NOMO-1 treated with DMSO at 0.1 percent for 48 hours (cell line): ENCODE results near the gene UBE2V1.
"Not testable (repeated sequence)": the region's sequence is repeated elsewhere in the genome, so short reads cannot be mapped to it uniquely, and the experiment has no call there.

Source experiments
- DNase-seq: peaks from one replicate; lab custom pipeline; 2025; ENCODE audit not compliant: unreplicated experiment; lab: John Stamatoyannopoulos, UW

Gene UBE2V1

GRCh38 chr20:50112512-50113419 lies at the start of gene UBE2V1:
Gene UBE2V1 (minus strand): TSS chr20:50113150. CDS start chr20:50113128, 22 bp downstream.
- DNase-seq, result peak; percentile 79

- not testable (repeated sequence) for DNase-seq
Observed at GRCh38 chr20:50161494-50161893, 48.5 kb upstream of the UBE2V1 start.

- peak; percentile 87 for DNase-seq
Observed at GRCh38 chr20:50153500-50154377, 40.8 kb upstream of the UBE2V1 start, which contains the start of gene PEDS1. Gene PEDS1 (minus strand): TSS chr20:50153723. CDS start chr20:50153637, 86 bp downstream.

- DNase-seq, result no peak
Observed at GRCh38 chr20:50153153-50153499, 40.2 kb upstream of the UBE2V1 start.

- no peak for DNase-seq
Observed at GRCh38 chr20:50152394-50153152, 39.6 kb upstream of the UBE2V1 start.

DNA sequence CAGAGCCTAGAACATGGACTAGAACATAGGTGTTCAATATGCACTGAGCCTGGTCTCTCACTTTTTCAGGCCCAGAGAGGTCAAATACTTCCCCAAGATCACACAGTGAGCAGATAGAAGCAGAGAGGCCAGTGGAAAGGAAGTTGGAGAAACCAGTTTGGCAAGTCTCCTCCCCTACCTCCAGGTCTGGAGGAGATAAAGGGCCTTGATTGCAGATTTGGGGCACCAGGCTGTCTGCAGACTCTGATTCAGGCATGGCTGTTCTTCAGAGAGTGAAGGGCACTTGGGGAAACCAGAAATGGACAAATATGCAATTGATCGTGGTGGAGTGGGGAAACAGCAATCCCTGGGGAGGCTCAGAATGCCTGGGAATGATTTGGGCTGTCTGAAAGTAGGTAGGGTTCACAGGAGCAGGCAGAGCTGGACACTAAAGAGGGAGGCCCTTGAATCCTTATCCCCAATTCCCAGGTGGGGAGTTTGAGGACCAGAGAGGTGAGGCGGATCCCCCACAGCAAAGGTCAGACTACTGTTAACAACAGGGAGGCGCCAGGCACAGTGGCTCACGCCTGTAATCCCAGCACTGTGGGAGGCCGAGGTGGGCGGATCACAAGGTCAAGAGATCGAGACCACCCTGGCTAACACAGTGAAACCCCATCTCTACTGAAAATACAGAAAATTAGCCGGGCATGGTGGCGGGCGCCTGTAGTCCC lies 38.2 kb upstream of the UBE2V1 start:
- DNase-seq, result no peak

DNA sequence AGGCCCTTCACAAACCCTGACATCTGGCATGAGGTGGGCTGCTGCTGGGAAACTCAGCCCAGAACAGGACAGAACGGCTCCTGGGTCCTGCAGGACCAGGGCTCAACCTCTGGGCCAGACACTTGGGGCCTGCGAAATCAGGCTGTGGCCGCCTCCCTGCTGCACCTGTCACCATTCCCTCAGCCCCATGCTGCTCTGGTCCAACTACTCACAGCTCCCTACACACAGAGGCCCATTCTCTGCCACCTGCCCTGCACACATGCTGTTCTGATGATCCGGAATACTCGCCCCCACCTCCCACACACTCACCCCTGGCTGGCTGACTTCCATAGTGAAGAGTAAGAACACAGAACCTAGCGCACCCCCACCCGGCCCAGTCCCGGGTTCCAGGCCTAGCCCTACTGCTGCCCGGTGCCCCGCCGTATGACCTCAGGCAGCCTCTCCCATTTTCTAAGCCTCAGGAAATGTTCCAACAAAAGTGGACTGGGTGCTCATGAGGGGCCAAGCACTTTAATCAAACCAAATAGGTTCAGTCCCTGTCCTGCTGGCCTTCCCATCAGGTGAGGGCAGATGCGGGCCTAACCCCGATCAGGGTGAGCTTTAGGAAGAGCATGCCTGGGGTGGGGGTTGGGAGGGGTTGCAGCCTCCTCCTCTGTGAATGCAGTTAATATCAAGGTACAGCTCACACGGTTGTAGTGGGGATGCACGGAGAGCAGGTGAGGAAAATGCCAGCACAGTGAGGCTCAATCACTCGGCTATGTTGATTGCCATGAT lies 36.7 kb upstream of the UBE2V1 start:
- DNase-seq, result no peak

- DNase-seq, result peak; percentile 73
Observed at GRCh38 chr20:50146732-50147662, 34.0 kb upstream of the UBE2V1 start.

DNA sequence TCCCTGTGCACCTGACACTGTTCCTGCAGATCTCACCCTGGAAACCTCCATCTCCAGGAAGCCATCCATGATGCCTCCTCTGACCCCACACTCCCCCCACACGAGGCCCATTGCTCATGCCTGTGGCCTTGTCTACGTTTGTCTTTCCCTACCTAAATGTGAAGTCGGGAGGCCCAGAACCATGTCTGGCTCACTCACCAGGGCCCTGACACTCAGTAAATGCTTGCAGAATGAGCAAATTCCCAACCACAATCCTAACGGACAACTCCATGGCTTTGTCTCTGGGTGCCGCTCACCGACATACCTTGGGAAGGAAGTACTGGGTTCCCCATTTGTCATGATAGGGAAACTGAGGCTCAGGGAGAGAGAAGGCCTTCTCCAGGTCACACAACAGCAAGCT lies 33.3 kb upstream of the UBE2V1 start:
- DNase-seq, result no peak

DNA sequence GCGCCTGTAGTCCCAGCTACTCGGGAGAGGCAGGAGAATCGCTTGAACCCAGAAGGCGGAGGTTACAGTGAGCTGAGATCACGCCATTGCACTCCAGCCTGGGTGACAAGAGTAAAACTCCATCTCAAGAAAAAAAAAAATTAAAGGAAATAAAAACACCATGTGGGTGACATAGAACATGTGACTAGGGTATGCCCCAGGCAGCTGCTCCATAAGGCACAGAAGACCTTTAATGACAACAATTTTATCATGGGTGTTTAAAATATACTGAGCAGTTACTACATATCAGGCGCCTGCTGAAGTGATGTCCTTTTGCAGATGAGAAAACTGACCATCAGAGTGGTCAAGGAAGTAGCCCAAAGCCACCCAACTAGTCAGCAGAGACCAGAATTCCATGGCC lies 32.6 kb upstream of the UBE2V1 start:
- no peak for DNase-seq

DNA sequence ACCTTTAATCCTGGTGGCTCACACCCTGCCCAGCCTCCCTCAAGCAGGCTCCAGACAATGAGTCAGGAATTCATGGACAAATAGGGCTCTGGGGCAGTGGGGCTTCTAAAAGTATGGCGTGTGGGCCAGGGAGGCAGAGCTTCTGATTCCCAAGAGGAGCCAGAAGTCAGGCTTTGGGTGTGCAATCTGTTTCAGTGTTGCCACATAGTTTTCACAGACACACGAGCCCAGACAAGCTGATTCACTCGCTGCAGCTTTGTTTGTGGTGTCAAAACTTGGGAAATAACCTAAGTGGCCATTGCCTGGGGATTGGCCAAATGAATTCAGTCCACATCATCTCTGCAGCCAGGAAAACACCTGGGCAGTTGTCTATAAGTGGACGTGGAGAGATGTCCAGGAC lies 31.4 kb upstream of the UBE2V1 start:
- peak; percentile 52 for DNase-seq

GRCh38 chr20:50142812-50143211 lies 29.9 kb upstream of the UBE2V1 start:
- DNase-seq, result no peak

DNA sequence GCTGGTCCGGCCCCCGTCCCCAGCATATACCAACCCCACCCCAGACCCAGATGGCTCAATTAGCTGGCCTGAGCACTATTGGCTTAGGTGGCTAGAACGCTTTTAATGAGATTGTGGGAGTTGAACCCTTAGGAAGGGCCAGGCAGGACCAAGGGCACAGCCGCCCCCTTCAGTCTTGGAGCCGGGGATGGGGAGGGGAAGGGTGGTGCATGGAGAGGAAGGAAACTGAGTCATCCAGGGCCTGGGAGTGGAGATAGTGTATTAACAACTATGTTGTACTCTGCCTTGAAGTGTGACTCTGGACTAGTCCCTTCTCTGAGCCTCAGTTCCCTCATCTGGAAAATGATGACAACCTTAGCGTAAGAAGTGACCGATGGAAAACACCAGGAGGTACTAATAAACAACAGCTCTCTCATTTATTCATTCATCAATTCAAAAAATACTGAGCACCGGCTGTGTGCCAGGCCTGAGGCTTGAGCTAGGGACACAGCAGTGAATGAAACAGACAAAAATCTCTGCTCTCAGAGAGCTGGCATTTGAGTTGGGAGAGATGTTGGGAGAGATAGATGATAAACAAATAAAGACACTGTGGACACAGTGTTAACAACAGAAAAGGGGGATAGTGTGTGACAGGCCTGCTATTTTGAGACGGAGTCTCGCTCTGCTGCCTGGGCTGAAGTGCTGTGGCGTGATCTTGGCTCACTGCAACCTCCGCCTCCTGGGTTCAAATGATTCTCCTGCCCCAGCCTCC lies 29.0 kb upstream of the UBE2V1 start:
- DNase-seq, result no peak

GRCh38 chr20:50141018-50141675 lies 28.2 kb upstream of the UBE2V1 start:
- no peak for DNase-seq

- DNase-seq, result no peak
Observed at GRCh38 chr20:50140339-50140859, 27.4 kb upstream of the UBE2V1 start.

DNA sequence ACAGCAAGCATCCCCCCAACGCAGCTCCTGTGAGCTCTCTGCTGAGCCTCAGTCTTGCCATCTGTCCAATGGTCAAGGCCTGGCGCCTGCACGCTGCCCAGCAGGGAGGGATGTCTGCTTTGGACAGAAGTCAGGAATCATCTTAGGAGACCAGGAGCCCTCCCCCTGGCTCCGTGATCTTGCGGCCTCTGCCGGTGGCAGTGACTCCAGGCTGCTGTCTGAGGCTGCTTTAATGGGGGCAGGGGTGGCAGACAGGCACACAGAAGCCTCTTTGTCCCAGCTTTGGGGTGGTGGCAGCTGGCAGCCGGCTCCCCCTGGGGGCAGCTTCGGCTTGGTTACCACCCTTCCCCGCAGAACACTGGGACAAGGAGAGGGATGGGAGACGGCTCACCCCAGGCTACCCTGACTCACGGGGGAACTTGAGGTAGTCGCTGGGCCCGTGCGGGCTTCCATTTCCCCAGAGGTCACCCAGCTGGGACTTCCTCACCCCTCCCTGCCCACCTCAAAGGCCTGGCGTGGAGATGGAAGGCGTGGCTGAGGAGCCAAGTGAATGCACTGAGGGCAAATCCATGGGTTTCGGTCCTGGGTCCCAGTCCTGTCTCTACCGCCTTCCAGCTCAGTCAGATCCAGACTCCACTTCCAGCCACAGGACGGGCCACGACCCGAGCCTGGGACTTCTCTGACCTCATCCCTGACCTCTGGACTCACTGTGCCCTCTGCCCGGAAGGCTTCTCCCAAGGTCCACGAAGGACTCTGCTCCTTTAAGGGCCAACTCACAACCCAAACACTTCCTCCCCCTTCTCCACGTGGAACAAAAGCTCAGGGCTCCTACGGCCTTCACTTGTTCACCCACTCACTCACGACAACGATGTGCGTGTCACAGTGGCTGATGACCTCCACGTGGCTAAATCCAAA lies 25.8 kb upstream of the UBE2V1 start:
- DNase-seq, result no peak
